Sigmoid colon (tissue), 7 donors: ENCODE data around the gene PMPCB. TPM values are rescaled to one million over a fixed set of nuclear protein-coding genes. Genes with fewer than 3 reads are reported as not detected.

ENCODE experiments used
- DNase-seq: peaks from one replicate; pipeline ENCODE4 v3.0.0-alpha.2; 2019
- H3K27ac ChIP-seq, 4 donors: fragments of 200-600 bp; sonication (generic); one replicate each; pipeline ENCODE4 v1.5.1; 2016 to 2019; ENCODE audit warnings: mild to moderate bottlenecking in 1 of 4
- H3K27me3 ChIP-seq, 3 donors: fragments of 200-600 bp; sonication (generic); one replicate each; pipeline ENCODE4 v1.5.1; 2019; ENCODE audit warnings: mild to moderate bottlenecking in 1 of 3
- H3K36me3 ChIP-seq, 4 donors: fragments of 200-600 bp; sonication (generic); one replicate each; pipeline ENCODE4 v1.5.1; 2016 to 2019
- H3K4me1 ChIP-seq, 4 donors: fragments of 200-600 bp; sonication (generic); one replicate each; pipeline ENCODE4 v1.5.1; 2017 to 2019
- H3K4me3 ChIP-seq, 4 donors: fragments of 200-600 bp; sonication (generic); one replicate each; pipeline ENCODE4 v1.5.1; 2017 to 2019; ENCODE audit warnings: mild to moderate bottlenecking in 2 of 4, moderate library complexity in 1 of 4
- H3K9me3 ChIP-seq, 4 donors: fragments of 200-600 bp in 3 of 4; sonication (generic) in 3 of 4; one replicate each; pipeline versions ENCODE4 v1.5.1 to v1.6.1; 2013 to 2019
- EP300 ChIP-seq, 4 donors: sonication (generic); formaldehyde crosslinking; IDR thresholded peaks; one replicate each; pipeline ENCODE4 v1.6.1; 2017; ENCODE audit warnings: antibody characterized with exemption in 4 of 4
- POLR2A ChIP-seq, 2 donors: fragments of 450-650 bp; IDR thresholded peaks; one replicate each; pipeline ENCODE4 v1.6.1; 2016; ENCODE audit warnings: antibody characterized with exemption in 2 of 2, mild to moderate bottlenecking in 2 of 2, moderate library complexity in 2 of 2
- POLR2AphosphoS5 ChIP-seq, 4 donors: sonication (generic); formaldehyde crosslinking; IDR thresholded peaks; one replicate each; pipeline ENCODE4 v1.6.1; 2017; ENCODE audit warnings: antibody characterized with exemption in 4 of 4
- WGBS, 2 donors: extraction: QIAGEN DNeasy Blood & Tissue Kit; methylation state at CpG; one replicate each; pipeline ENCODE4 v1.1.7; 2013; 5-methylcytosine and 5-hydroxymethylcytosine counted together
- intact Hi-C: fragments of 100-400 bp; cut with DNase I; formaldehyde crosslinking; loops from one replicate; pipeline ENCODE4 v1.15.1; 2023
- polyA plus RNA-seq, 3 donors: library from polyadenylated mRNA; stranded (reverse); fragments of 200-250 nt; gene quantifications; one replicate each; pipeline ENCODE4 v1.2.3, GENCODE V29; 2013
- total RNA-seq, 4 donors: library from RNA; depleted of rRNA; stranded (reverse); fragments of >200 nt; gene quantifications; one replicate each; pipeline ENCODE4 v1.1.0, GENCODE V29; 2016
- TF ChIP-seq, protein P1 (sequence below), 4 experiments: fragments of 450-650 bp in 3 of 4; fragments of 200-600 bp in 1 of 4; IDR thresholded peaks; one replicate each; pipeline ENCODE4 v1.5.1; 2016 to 2019; ENCODE audit warnings: antibody characterized with exemption in 4 of 4, mild to moderate bottlenecking in 3 of 4, moderate library complexity in 2 of 4
- donor health status: healthy with polysubstance abuse.
- donor health status: Bipolar disorder and iron deficiency.
- donor health status: healthy.

The PMPCB gene
- total and polyA plus RNA-seq, 7 donors, result 53.5 to 72.3 (median 59.4) TPM

DNA sequence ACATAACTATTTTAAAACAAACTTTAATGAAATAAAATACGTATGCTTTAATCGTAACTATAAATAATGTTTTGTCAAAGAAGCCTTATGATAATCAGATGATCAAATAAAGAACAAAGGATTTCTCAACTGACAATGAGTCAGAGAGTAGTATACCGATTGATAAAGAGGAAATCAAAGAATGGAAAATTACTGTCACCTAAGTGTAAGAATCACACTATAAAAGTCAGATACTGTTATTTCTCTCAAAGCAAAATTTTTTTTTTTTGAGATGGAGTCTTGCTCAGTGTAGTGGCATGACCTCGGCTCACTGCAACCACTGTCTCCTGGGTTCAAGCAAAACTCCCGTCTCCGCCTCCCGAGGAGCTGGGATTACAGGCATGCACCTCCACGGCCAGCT, 28.5 kb downstream of the PMPCB start:
- DNase-seq, result no peak
- Histone ChIP-seq H3K27ac (no peak overlapping the region), H3K36me3 (peaks cover 4 to 80% (median 16%) of the 10 kb centered on the region in 4 donors), H3K9me3 (no peaks in the 10 kb centered on the region), H3K27me3 (no peaks in the 10 kb centered on the region), H3K4me3 (no peak overlapping the region), H3K4me1 (no peaks in the 10 kb centered on the region)
- intact Hi-C loops, result no loop called here
- no peak for TF ChIP-seq POLR2AphosphoS5 (IDR thresholded peaks at IDR 0.05)
- TF ChIP-seq EP300 (IDR thresholded peaks at IDR 0.05), result no peak
- no peak for TF ChIP-seq POLR2A (IDR thresholded peaks at IDR 0.05)
- TF ChIP-seq, protein P1, sequence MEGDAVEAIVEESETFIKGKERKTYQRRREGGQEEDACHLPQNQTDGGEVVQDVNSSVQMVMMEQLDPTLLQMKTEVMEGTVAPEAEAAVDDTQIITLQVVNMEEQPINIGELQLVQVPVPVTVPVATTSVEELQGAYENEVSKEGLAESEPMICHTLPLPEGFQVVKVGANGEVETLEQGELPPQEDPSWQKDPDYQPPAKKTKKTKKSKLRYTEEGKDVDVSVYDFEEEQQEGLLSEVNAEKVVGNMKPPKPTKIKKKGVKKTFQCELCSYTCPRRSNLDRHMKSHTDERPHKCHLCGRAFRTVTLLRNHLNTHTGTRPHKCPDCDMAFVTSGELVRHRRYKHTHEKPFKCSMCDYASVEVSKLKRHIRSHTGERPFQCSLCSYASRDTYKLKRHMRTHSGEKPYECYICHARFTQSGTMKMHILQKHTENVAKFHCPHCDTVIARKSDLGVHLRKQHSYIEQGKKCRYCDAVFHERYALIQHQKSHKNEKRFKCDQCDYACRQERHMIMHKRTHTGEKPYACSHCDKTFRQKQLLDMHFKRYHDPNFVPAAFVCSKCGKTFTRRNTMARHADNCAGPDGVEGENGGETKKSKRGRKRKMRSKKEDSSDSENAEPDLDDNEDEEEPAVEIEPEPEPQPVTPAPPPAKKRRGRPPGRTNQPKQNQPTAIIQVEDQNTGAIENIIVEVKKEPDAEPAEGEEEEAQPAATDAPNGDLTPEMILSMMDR (IDR thresholded peaks at IDR 0.05), result no peak
- WGBS, 2 donors, result 88 to 94% methylated on average over 8 of the region's 8 CpGs

DNA sequence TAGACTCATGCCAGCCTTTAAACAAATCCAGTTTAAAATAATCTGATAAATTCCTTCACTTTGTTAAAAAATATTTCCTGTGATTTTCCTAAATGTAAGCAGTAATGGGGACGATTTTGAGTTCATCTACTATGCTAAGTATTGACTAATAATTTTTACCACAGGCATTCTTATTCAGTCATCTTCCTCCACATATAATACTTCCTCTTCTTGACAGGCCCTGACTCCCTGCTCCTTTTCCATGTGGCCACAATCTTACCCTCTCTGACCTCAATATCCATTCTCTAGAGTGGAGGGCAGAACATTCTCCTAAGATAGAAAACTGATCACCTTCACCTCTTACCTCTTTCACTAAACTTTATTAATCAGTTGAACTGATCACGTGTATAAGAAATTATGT, 39.5 kb downstream of the PMPCB start:
- no peak for DNase-seq
- WGBS, 2 donors, result 91 to 96% methylated on average over 2 of the region's 2 CpGs
- Histone ChIP-seq H3K9me3 (no peaks in the 10 kb centered on the region), H3K27me3 (no peaks in the 10 kb centered on the region), H3K27ac (no peak overlapping the region), H3K4me3 (no peak overlapping the region), H3K36me3 (peaks cover 8 to 82% (median 17%) of the 10 kb centered on the region in 4 donors), H3K4me1 (peaks cover 0 to 3% (median 0%) of the 10 kb centered on the region in 4 donors)
- TF ChIP-seq POLR2AphosphoS5 (IDR thresholded peaks at IDR 0.05), result no peak
- TF ChIP-seq, protein P1 (IDR thresholded peaks at IDR 0.05), result no peak
- TF ChIP-seq EP300 (IDR thresholded peaks at IDR 0.05), result no peak
- no peak for TF ChIP-seq POLR2A (IDR thresholded peaks at IDR 0.05)
- intact Hi-C loops, result no loop called here

DNA sequence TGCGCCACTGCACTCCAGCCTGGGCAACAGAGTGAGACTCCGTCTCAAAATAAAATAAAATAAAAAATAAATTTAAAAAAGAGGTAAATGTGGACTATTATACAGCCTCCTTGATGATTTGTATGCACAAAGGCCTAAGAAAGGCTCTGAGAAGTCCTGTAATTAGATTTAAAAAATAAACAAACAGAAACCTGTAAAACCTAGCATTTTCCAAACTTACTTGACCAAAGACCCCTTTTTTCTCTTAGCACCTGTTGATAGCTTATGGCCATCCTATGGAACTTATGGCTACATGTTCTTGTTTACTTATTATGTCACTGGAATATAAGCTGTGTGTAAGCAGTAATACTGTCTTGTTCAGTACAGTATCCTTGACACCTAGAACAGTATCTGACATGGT, 41.6 kb downstream of the PMPCB start:
- no peaks in the 10 kb centered on the region for H3K27me3 ChIP-seq
- H3K4me1 ChIP-seq, result peaks cover 0 to 16% (median 12%) of the 10 kb centered on the region in 4 donors
- no peak for DNase-seq
- TF ChIP-seq POLR2A (IDR thresholded peaks at IDR 0.05) (no peak), POLR2AphosphoS5 (IDR thresholded peaks at IDR 0.05) (no peak), EP300 (IDR thresholded peaks at IDR 0.05) (no peak)
- TF ChIP-seq, protein P1 (IDR thresholded peaks at IDR 0.05), result no peak
- H3K4me3 ChIP-seq, result no peak overlapping the region
- intact Hi-C loops, result no loop called here
- H3K27ac ChIP-seq, result no peak overlapping the region
- 96 to 97% methylated on average over 2 of the region's 2 CpGs for WGBS, 2 donors
- peaks cover 8 to 75% (median 17%) of the 10 kb centered on the region in 4 donors for H3K36me3 ChIP-seq
- H3K9me3 ChIP-seq, result no peaks in the 10 kb centered on the region

GRCh38 chr7:103341466-103341865, 44.2 kb downstream of the PMPCB start:
- intact Hi-C loops, result loop anchor here (10.0 kb wide), 1 partner anchor 267 kb away; the partner anchor contains the start of genes ARMC10 and FBXL13
- Histone ChIP-seq H3K9me3 (no peaks in the 10 kb centered on the region), H3K4me1 (peaks cover 0 to 23% (median 18%) of the 10 kb centered on the region in 4 donors), H3K4me3 (no peak overlapping the region), H3K27ac (no peak overlapping the region), H3K36me3 (peaks cover 8 to 50% (median 16%) of the 10 kb centered on the region in 4 donors), H3K27me3 (no peaks in the 10 kb centered on the region)
- TF ChIP-seq EP300 (IDR thresholded peaks at IDR 0.05), result no peak
- TF ChIP-seq POLR2AphosphoS5 (IDR thresholded peaks at IDR 0.05), result no peak
- 90 to 92% methylated on average over 2 of the region's 2 CpGs for WGBS, 2 donors
- DNase-seq, result no peak

DNA sequence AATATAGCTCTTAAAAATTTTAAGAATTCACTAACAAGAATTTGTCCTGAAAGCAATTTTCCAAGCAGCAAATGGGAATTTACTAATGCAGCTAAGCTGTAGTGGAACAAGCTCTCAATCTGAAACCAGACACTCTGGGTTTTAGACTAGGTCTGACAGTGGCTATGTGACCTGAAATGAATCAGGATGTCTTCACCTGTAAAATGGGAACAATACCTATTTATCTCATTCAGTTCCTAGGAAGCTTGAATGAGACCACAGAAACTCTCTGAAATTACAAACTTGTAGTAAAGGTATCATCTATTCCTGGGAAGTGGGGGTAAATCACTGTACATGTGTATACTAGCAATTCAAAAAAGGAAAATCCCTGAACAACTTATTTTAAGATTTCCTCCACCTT, 46.1 kb downstream of the PMPCB start:
- peak overlapping the region in 3 of 4 donors; percentile 76 to 92 (median 77) for H3K4me3 ChIP-seq
- intact Hi-C loops, result loop anchor here (10.0 kb wide), 1 partner anchor 269 kb away; the partner anchor contains the start of genes ARMC10 and FBXL13
- no peaks in the 10 kb centered on the region for H3K27me3 ChIP-seq
- TF ChIP-seq POLR2A (IDR thresholded peaks at IDR 0.05) (no peak), EP300 (IDR thresholded peaks at IDR 0.05) (no peak)
- H3K9me3 ChIP-seq, result no peaks in the 10 kb centered on the region
- peaks cover 0 to 31% (median 8%) of the 10 kb centered on the region in 4 donors for H3K36me3 ChIP-seq
- DNase-seq, result no peak
- H3K27ac ChIP-seq, result peak overlapping the region in 3 of 4 donors; percentile 83 to 86 (median 84)
- H3K4me1 ChIP-seq, result peaks cover 0 to 32% (median 26%) of the 10 kb centered on the region in 4 donors
